SIG-M5 (cell line): Measurements from ENCODE around the gene TMEM253.

Experiments used
- DNase-seq: peaks from one replicate; lab custom pipeline; 2025; lab: John Stamatoyannopoulos, UW

The TMEM253 gene

GRCh38 chr14:21100931-21101330 is at the start of gene TMEM253:
Gene TMEM253 (plus strand): TSS chr14:21101066. CDS start chr14:21101344, 278 bp downstream.
- DNase-seq, result no peak

- DNase-seq, result no peak
These were observed 47.4 kb upstream of the TMEM253 start for GRCh38 chr14:21053184-21054122.

DNA sequence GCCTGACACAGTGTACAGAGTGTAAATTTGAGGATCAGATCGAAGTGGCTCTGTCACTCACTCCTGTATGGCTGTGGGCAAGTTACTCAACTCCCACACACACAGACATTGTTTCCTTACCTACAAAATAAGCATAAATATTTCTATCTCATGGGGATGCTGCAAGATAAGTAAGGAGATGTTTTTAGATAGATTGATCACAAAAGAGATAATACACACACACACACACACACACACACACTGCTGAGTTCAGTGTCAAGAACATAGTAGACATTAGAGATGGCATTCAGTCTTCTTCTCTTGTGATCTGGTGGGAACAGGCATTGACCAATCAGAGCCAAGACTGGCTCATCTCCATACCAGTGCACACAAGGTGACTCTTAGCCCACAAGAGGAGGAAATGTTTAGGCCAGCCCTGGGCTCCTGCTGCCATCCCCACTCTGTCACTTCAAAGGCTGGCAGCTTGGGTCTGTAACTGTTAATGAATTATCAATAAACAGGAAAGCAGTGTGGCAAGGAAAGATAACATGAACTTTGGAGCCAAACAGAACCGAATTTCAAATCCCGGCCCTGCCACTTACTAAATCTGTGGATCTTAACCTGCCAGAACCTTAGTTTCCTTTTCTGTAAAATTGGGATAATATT is 46.6 kb upstream of the TMEM253 start:
- DNase-seq, result no peak

DNA sequence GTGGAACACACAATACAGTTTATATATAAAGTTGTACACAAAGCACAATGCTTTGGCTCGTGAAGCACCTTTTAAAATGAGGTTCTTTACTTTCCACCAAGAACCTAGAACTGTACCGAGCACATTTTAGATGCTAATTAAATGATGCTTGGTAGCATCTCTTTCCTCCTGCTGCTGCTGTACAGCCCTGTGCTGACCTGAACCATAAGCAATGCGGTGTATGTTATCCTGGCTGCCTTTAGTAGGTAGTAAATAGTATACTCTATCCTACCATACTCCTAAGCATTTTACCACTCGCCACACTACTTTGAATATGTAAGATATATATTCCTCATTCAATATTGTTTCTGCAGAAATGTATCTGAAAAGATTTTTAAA is 46.1 kb upstream of the TMEM253 start:
- DNase-seq, result no peak

GRCh38 chr14:21055432-21056117 is 45.3 kb upstream of the TMEM253 start:
- DNase-seq, result no peak

- no peak for DNase-seq
These were observed 44.2 kb upstream of the TMEM253 start for GRCh38 chr14:21056520-21057163.

DNA sequence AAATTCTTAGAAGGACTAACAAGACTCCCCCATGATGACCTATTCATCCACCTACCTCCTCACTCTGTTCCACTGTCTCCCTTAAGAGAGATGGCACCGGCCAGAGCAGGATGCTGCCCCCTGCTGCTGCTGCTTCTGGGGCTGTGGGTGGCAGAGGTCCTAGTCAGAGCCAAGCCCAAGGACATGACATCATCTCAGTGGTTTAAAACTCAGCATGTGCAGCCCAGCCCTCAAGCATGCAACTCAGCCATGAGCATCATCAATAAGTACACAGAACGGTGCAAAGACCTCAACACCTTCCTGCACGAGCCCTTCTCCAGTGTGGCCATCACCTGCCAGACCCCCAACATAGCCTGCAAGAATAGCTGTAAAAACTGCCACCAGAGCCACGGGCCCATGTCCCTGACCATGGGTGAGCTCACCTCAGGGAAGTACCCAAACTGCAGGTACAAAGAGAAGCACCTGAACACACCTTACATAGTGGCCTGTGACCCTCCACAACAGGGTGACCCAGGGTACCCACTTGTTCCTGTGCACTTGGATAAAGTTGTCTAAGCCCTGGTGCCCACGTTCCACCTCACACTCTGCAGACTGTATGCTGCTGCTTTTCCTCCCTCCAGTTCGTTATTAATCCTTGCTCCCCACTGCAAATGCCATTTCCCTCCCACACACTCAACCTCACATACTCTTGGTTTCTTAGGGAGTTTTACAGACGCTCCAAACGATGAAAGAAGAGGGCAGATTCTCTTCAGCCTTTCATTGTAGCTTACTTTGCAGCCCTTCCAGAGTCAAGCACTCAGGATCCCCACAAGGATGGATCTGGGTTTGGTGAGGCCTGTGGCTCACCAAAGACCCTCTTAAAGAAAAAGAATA is 42.8 kb upstream of the TMEM253 start, which contains the start of gene RNASE8:
Gene RNASE8, plus strand, starts transcription at position 20 of the 873 bp plus-strand sequence. Its CDS starts 71 bp downstream, at position 91.
- no peak for DNase-seq

DNA sequence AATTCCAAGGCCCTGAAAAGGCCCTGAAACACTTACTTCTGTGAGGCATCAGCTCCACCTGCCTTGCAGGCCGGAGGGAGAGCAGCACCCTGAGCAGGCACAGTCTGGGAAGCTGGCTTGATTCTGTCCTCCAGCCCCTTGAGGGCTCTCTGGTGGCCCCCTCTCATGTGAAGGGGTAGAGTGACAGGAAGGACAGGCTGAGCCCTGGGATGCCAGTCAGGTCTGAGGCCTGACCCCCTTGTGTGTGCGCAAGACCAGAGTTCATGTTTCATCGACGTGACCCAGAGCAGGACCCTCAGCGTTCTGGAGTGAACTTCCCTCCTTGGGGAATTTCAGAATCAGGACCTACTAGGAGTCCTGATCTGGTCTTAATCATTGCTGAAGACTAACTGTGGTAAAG is 42.0 kb upstream of the TMEM253 start:
- no peak for DNase-seq

DNA sequence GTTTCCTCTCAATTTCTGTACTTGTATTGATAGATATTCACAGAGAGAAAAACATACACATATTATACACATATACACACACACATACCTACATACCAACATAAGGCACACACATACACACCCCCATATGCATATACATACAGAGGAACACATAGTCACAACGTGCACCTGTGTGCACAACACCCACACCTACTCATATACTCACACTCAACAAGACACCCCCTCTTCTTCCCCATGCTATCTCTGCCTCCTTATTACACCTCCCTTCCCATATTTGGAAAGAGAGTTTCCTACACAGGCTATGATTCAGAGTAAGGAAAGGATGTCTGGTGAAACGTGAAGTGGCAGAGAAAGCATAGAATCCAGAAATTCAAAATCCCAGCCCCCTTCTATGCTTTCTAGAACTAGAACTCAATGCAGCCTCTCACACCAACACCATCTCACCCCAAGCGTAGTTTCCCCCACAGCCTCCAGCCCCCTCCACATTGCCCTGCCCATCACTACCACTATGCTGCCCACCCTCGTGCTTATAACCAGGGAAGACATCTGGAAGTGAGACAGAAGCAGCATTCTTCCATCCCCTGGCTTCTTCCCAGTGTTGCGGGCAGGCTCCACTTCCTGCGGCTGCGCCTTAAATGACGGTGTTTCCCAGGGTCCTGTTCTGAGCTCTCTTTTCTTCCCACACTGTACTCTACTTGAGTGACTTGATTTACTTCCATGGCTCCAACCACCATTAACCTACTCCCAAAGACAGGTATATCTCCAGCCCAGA is 40.8 kb upstream of the TMEM253 start:
- no peak for DNase-seq

DNA sequence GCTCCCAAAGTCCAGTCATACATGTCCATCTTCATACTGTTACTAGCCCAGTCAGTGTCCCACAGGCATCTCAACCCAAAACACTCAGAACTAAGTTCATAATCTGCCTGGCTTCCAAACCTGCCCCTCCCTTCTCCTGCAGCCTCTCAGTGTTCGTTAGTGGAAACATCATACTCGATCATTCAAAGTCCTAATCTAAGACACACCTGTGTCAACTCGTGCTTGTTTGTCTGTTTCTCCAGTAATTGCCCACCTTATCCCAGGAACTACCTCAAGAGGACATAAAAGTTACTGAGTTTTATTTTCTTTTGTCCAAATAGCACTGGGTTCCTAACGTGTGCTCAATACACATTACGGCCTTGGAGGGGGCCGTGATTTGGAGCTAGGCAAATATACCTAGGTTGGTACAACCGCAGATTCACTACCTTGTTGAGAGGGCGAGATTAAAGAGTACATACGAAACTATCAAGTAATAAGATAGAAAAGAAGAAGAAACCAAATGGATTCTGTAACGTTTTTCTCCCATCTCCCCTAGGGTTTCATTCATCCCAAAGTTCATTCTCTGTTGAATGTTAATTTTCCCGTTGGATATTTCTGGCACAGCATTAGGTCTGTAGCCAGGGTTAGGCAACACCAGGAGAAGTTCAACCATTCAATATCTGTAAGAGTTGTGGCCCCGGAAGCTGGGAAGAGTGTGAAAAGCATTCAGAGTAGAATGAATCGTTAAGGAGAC is 40.1 kb upstream of the TMEM253 start:
- no peak for DNase-seq

GRCh38 chr14:21061347-21061668 is 39.6 kb upstream of the TMEM253 start:
- DNase-seq, result no peak

- no peak for DNase-seq
These were observed 37.4 kb upstream of the TMEM253 start for GRCh38 chr14:21063479-21063878.

- DNase-seq, result no peak
These were observed 33.9 kb upstream of the TMEM253 start for GRCh38 chr14:21066882-21067502.

DNA sequence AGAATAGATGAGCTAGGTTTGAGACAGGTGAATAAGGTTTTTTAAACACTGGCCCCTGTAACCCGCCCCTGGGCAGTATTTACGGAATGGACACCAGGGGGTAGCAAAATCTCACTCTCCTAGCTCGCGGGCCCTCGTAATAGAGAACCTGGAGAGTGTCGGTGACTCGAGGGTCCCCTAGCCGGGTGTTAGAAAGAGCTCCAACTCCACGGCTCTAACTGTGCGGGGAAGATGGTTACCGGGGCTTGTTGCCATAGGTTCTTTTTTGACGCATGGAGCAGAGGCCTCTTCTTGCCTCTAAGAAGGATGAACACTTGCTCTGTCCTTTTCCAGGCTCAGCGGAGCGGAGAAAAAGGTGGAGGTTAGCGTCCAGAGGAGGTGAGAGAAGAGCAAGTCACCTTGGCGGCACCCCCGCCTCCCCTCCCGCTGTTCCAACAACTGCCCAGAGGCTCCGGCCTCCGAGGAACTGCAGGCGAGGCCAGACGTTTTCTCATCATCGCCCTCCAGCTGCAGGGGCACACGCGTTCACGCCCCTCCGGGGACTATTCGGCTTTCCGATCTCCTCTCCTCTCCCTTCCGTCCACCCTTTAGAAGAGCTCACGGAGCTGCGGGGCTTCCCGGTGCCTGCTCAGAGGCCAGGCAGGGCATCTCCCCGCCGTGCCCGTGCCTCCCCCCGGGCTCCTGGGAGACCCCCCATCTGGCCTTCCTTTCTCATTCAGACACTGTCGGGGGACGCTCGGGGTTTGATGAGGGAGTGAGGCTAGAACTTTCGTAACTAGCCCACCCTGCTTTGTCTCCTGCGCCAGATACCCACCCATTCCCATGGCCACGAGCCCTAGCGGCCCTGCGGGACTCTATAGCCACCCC is 32.1 kb upstream of the TMEM253 start:
- no peak for DNase-seq

DNA sequence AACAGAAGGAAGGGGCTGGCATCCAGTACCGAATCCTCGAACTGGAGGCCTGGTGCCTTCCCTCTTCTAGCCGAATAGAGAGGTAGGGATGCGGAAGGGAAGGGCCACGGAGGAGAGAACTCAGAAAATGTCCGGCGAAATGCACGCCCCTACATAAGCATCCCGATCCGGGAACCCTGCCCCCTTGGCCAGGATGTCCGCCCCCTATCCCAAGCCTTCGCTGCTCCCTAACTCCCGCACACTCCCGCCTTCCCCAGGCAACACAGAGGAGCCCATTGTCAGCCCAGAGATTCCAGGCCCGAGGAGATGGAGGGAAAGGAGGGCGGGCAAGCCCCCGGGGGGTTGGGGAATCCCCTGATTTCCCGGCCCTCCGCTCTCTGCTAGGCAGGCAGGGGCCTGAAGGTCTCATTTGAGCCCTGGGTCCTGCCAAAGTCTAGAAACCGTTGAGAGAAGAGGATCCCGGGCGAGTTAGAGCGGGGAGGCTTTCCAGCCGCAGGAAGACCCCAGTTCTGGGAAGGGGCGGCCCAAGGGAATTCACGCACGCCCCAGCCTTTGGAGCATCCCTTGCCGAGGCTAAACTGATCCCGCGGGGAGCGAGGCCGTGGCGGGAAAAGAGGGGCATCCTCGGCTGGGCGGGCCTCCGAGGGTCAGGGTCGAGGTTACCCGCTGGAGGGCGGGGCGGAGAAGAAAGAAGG is 31.3 kb upstream of the TMEM253 start:
- no peak for DNase-seq

DNA sequence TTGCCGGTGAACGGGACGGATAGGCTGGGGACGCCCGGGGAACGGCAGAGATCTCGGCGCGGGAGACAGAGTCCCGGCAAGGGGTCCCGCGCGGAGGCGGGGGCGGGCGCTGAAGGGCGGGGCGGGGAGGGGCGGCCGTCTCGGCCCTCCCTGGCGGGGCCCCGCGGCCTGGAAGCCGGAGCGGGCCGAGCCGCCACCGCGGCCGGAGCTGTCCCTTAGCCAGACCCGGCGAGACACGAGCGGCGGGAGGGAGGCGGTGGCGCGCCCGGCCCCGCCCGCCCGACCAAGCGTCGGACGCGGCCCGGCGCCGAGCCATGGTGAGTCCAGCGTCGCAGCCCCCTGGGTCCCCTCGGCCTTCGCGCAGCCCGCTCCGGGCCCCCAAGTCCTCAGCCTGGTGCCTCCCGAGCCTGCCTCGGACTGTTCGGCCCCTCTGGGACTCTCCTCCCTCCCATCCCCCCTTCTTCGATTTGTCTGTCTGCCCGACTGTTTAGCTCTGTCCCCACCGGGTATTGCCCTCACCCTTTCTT is 30.7 kb upstream of the TMEM253 start, which contains the start of gene ARHGEF40:
Gene ARHGEF40, plus strand, starts transcription at position 222 of the 527 bp plus-strand sequence. Its CDS starts 93 bp downstream, at position 315.
- DNase-seq, result no peak

DNA sequence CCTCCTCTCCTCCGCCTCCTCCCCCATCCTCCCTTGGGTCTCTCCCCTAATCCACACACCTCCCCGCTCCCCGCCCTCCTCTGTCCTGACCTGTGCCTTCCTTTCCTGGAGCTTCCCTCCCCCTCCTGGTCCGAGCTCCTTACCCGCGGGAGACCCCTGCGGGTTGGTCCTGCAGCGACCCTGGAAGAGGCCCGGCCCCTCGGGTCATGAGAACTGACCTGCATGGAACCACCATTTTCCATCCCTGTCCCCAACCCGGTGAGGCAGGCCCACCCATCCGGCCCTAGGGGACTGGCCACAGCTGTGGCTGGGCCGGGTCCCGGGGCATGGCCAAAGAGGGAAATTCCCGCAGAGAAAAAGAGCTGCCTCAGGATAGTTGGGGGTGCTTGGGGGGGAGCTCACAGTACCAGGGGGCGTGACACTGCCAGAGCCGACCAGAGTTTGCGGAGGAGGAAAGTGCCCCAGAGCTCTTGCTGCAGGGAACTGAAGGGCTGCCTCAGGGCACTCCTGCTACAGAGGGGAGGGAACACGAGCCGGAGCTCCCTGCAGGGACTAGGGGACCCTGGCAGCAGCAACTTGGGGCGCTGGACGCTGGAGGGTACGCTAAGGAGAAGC is 30.1 kb upstream of the TMEM253 start:
- DNase-seq, result no peak
